ENCODE measurements around the gene PLXNA4. TPM values are rescaled to one million over a fixed set of nuclear protein-coding genes. Genes with fewer than 3 reads are reported as not detected.

PLXNA4 gene
- total RNA-seq, 1 experiment from 2014 or later: 0.11 TPM

- Histone ChIP-seq H3K36me3 (ENCODE audit: insufficient read depth, low read length, poor library complexity, severe bottlenecking) (no peaks in the 10 kb centered on the region), H3K27ac (ENCODE audit: low read depth, low read length, poor library complexity, severe bottlenecking) (no peak overlapping the region), H3K4me1 (ENCODE audit: insufficient read depth, low read length, poor library complexity, severe bottlenecking) (no peaks in the 10 kb centered on the region), H3K9me3 (ENCODE audit: low read depth, low read length, poor library complexity, severe bottlenecking) (no peaks in the 10 kb centered on the region), H3K4me3 (ENCODE audit: low read depth, low read length, poor library complexity, severe bottlenecking) (no peak overlapping the region), H3K27me3 (replicated peaks; ENCODE audit: insufficient read depth, low read depth, low read length, poor library complexity) (no peaks in the 10 kb centered on the region)
- intact Hi-C loops (cut with micrococcal nuclease; ENCODE audit: unreplicated experiment): no loop called here
- ChIA-PET CTCF (interaction anchor here (0.7 kb wide), 1 partner anchor 239 kb away, joined by 3 read pairs; no protein-coding TSS in a partner anchor), POLR2A (ENCODE audit: low non-redundant PET) (no interaction called here)
- no peak for DNase-seq (ENCODE audit: low spot score)
- TF ChIP-seq EZH2 (IDR thresholded peaks at IDR 0.05; ENCODE audit: borderline replicate concordance, low read depth, low read length, poor library complexity, severe bottlenecking) (no peak), CTCF (conservative IDR thresholded peaks at IDR 0.05; ENCODE audit: low read depth, low read length) (no peak)
- no TSS peak for BruUV-seq (replicated peaks)
Observed at GRCh38 chr7:132203021-132203420, 373.2 kb downstream of the PLXNA4 start.

GRCh38 chr7:132202541-132202940 lies 373.7 kb downstream of the PLXNA4 start:
- Histone ChIP-seq H3K4me1 (ENCODE audit: insufficient read depth, low read length, poor library complexity, severe bottlenecking) (no peaks in the 10 kb centered on the region), H3K36me3 (ENCODE audit: insufficient read depth, low read length, poor library complexity, severe bottlenecking) (no peaks in the 10 kb centered on the region), H3K9me3 (ENCODE audit: low read depth, low read length, poor library complexity, severe bottlenecking) (no peaks in the 10 kb centered on the region), H3K27me3 (replicated peaks; ENCODE audit: insufficient read depth, low read depth, low read length, poor library complexity) (peaks cover 3% of the 10 kb centered on the region), H3K27ac (ENCODE audit: low read depth, low read length, poor library complexity, severe bottlenecking) (no peak overlapping the region), H3K4me3 (ENCODE audit: low read depth, low read length, poor library complexity, severe bottlenecking) (no peak overlapping the region)
- intact Hi-C loops (cut with micrococcal nuclease; ENCODE audit: unreplicated experiment): no loop called here
- no TSS peak for BruUV-seq (replicated peaks)
- ChIA-PET POLR2A (ENCODE audit: low non-redundant PET) (no interaction called here), CTCF (no interaction called here)
- TF ChIP-seq EZH2 (IDR thresholded peaks at IDR 0.05; ENCODE audit: borderline replicate concordance, low read depth, low read length, poor library complexity, severe bottlenecking) (no peak), CTCF (conservative IDR thresholded peaks at IDR 0.05; ENCODE audit: low read depth, low read length) (no peak)
- no peak for DNase-seq (ENCODE audit: low spot score)

- DNase-seq (ENCODE audit: low spot score): no peak
- Histone ChIP-seq H3K9me3 (ENCODE audit: low read depth, low read length, poor library complexity, severe bottlenecking) (no peaks in the 10 kb centered on the region), H3K4me3 (ENCODE audit: low read depth, low read length, poor library complexity, severe bottlenecking) (no peak overlapping the region), H3K27me3 (replicated peaks; ENCODE audit: insufficient read depth, low read depth, low read length, poor library complexity) (peaks cover 21% of the 10 kb centered on the region), H3K4me1 (ENCODE audit: insufficient read depth, low read length, poor library complexity, severe bottlenecking) (no peaks in the 10 kb centered on the region), H3K27ac (ENCODE audit: low read depth, low read length, poor library complexity, severe bottlenecking) (no peak overlapping the region), H3K36me3 (ENCODE audit: insufficient read depth, low read length, poor library complexity, severe bottlenecking) (no peaks in the 10 kb centered on the region)
- ChIA-PET CTCF (no interaction called here), POLR2A (ENCODE audit: low non-redundant PET) (no interaction called here)
- intact Hi-C loops (cut with micrococcal nuclease; ENCODE audit: unreplicated experiment): no loop called here
- no TSS peak for BruUV-seq (replicated peaks)
- TF ChIP-seq CTCF (conservative IDR thresholded peaks at IDR 0.05; ENCODE audit: low read depth, low read length) (no peak), EZH2 (IDR thresholded peaks at IDR 0.05; ENCODE audit: borderline replicate concordance, low read depth, low read length, poor library complexity, severe bottlenecking) (no peak)
Observed at GRCh38 chr7:132200141-132200540, 376.1 kb downstream of the PLXNA4 start.

All from A673 (cell line).